Right kidney (tissue), 1 donor: ENCODE results near the gene KCTD19.

ENCODE experiments used
- DNase-seq: peaks from one replicate; pipeline ENCODE4 v3.0.0-alpha.2; 2016

The KCTD19 gene

GRCh38 chr16:67242138-67242730 is 84.3 kb downstream of the KCTD19 start:
- no peak for DNase-seq

GRCh38 chr16:67241008-67241900 is 85.3 kb downstream of the KCTD19 start:
- DNase-seq: no peak

GRCh38 chr16:67240506-67240905 is 86.0 kb downstream of the KCTD19 start:
- DNase-seq: no peak
